HG03520 (cell line): ENCODE measurements around the gene ALOX12B.
"Not testable (repeated sequence)": the region's sequence is repeated elsewhere in the genome, so short reads cannot be mapped to it uniquely, and the experiment has no call there.

Source experiments
- ATAC-seq: cut with Tn5 transposase; IDR thresholded peaks from one replicate; pipeline ENCODE4 v1.9.1; 2021; ENCODE audit warnings: mild to moderate bottlenecking, moderate library complexity; ENCODE audit not compliant: unreplicated experiment

The ALOX12B gene

DNA sequence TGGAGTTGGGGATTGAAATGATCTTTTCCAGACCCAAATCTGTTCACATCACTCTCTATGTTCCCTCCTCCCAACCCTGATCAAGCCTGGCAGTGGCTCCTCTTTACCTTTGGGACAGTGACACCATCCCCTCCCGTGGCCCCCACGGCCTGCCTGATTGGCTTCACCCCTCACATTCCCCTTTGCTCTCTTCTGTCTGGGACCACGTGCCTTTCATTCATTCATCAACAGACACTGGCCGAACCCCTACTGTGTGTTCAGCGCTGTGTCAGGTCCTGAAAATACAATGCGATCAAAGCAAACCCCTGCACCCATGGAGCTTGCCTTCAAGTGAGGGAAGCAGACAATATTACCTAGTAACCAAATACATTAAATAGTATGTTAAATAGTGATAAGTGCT is 2.2 kb upstream of the ALOX12B start:
- no peak for ATAC-seq

- ATAC-seq, result no peak
These were observed 375 bp upstream of the ALOX12B start for GRCh38 chr17:8087952-8088230.

DNA sequence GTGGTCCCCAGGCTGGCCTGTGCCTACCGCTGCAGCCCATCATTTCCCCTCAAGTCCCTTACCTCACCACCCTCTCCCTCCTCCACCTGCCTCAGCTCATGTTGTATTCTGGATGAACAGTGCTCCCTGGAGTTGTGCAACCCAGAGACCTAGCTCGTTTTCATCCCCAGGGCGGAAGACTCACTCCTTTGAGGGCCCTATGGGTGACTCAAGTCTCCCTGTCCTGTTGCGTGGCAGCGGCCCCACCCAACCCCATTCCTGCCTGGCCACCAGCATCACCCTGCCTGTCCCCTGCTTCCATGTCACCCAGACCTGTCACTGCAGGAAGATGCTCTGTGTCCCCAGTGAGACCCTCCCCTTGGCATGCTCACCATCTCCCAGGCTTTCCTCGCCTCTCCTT is 3.3 kb downstream of the ALOX12B start:
- ATAC-seq, result no peak

DNA sequence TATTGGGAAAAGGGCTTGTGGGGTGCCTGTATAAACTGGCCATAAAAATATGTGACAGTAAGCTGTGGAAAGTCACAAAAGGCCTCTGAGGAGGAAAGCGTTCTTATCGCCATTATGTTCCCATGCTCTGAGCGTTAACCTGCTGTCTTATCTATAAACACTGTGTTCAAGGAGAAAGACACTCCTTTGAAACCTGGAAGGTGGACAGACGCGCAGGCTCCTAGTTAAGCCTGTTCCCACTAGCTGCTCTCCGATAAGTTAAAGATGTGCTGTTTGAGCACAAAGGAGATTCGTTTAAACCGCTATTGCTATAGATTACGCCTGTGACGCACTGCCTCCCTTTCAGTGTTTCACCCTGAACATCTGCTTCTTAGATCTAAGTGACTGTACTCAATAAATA is 5.2 kb downstream of the ALOX12B start:
- ATAC-seq, result no peak

GRCh38 chr17:8081876-8082275 is 5.6 kb downstream of the ALOX12B start:
- no peak for ATAC-seq

- no peak for ATAC-seq
These were observed 6.7 kb downstream of the ALOX12B start for GRCh38 chr17:8080799-8081219.

- ATAC-seq, result no peak
These were observed 7.2 kb downstream of the ALOX12B start for GRCh38 chr17:8080208-8080798.

- ATAC-seq, result peak; percentile 65
These were observed 8.0 kb downstream of the ALOX12B start for GRCh38 chr17:8079291-8080207.

GRCh38 chr17:8077939-8078338 is 9.6 kb downstream of the ALOX12B start:
- ATAC-seq, result not testable (repeated sequence)

GRCh38 chr17:8076502-8077266 is 10.8 kb downstream of the ALOX12B start:
- no peak for ATAC-seq

- ATAC-seq, result no peak
These were observed 11.8 kb downstream of the ALOX12B start for GRCh38 chr17:8075574-8076342.

DNA sequence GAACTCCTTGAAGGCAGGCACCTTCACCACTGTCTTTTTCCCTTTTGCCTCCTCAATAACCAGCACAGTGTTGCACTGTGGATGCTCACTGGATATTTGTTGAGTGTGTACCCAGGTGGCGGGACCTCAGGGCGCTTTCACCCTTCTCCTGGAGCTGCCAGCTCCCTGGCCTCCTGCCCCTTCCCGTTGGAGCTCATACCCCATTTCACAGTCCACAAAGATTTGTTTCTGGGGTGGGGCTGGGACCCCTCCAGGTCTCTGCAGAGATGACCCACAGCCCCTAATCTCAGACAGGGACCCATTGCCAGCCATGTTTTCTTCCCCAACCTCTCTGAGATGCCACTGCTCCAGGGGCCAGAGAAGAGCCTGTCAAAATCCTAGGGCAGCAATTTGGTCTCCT is 12.4 kb downstream of the ALOX12B start:
- no peak for ATAC-seq

- ATAC-seq, result no peak
These were observed 13.0 kb downstream of the ALOX12B start for GRCh38 chr17:8074554-8074953.

- ATAC-seq, result no peak
These were observed 13.7 kb downstream of the ALOX12B start for GRCh38 chr17:8073627-8074484.

- ATAC-seq, result no peak
These were observed 14.6 kb downstream of the ALOX12B start for GRCh38 chr17:8072729-8073461.

GRCh38 chr17:8072341-8072728 is 15.2 kb downstream of the ALOX12B start:
- ATAC-seq, result no peak

DNA sequence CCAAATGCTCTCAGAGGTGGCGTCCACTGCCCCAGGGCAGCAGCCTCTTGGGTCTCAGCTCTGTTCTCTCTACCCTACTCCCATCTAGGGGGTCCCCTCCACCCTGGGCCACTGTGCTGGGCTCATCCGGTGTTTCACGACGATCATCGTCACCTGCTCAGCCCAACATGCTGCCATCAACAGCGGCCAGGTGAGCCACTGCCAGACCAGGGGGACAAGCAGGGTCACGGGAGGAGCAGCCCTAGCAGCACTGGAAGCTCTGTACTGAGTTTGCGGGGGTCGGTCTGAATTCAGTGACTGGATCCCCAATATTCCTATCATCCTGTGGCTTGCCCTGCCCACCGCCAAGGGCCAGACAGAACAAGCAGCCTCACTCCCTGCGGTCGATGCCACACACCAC is 16.0 kb downstream of the ALOX12B start:
- ATAC-seq, result no peak

DNA sequence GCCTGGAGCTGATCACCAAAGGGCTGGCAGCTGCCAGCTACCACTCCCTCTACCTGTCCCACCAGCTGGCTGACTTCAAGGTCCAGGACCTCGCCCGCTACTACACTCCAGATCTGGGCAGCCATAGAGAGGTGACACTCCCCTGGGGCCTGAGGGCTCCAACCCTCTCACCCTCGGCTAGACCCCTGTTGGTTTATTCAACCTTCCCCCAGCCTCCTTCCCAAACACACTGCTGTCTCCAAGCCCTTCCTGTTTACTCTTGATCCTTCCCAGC is 18.0 kb downstream of the ALOX12B start:
- ATAC-seq, result no peak

DNA sequence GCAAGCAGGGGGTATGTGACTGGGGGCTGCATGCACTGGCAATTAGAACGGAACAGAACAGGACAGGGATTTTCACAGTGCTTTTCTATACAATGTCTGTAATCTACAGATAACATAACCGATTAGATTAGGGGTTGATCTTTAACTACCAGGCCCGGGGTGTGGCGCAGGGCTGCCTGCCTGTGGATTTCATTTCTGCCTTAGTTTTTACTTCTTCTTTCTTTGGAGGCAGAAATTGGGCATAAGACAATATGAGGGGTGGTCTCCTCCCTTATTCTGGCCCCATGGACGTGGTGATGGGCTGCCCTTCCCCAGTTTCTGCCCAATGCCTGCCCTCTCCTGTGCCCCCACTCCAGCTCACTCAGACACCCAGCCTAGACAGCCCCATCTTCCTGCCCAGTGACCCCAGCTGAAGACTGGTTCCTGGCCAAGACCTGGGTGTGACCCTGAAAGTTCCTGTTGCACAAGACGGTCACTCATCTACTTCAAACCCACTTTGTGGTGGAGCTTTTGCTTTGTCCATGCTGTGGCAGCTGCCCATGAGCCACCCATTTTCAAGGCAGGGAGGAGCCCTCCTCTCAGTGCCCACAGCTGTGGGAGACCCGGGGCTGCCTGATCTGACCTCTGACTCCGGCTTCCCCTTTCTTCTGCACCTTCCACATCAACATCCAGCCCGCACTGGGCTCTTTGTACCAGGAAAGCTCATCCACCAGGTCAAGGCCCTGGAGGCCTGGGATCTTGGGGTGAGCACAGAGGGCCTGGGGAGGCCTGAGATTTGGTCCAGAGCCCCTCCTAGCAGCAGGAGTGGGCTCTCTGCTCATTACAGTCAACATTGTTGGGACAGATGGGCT is 18.6 kb downstream of the ALOX12B start:
- no peak for ATAC-seq
